Lung microvascular endothelial cell (primary cell): ENCODE measurements around the gene YARS1. TPM values are rescaled to one million over a fixed set of nuclear protein-coding genes. Genes with fewer than 3 reads are reported as not detected.
"Not testable (repeated sequence)": the region's sequence is repeated elsewhere in the genome, so short reads cannot be mapped to it uniquely, and the experiment has no call there.

Source experiments
- DNase-seq, 2 donors: peaks; one replicate each; pipeline versions ENCODE4 v3.0.0 to v3.0.0-alpha.2; 2010; ENCODE audit warnings: low read depth in 2 of 2
- total RNA-seq: library from RNA; depleted of rRNA; stranded (reverse); fragments of >200 nt; gene quantifications from 2 replicates; pipeline ENCODE4 v1.2.1, GENCODE V29; 2014

YARS1 gene
- total RNA-seq, 1 donor from 2014 or later: 94.8 TPM

DNA sequence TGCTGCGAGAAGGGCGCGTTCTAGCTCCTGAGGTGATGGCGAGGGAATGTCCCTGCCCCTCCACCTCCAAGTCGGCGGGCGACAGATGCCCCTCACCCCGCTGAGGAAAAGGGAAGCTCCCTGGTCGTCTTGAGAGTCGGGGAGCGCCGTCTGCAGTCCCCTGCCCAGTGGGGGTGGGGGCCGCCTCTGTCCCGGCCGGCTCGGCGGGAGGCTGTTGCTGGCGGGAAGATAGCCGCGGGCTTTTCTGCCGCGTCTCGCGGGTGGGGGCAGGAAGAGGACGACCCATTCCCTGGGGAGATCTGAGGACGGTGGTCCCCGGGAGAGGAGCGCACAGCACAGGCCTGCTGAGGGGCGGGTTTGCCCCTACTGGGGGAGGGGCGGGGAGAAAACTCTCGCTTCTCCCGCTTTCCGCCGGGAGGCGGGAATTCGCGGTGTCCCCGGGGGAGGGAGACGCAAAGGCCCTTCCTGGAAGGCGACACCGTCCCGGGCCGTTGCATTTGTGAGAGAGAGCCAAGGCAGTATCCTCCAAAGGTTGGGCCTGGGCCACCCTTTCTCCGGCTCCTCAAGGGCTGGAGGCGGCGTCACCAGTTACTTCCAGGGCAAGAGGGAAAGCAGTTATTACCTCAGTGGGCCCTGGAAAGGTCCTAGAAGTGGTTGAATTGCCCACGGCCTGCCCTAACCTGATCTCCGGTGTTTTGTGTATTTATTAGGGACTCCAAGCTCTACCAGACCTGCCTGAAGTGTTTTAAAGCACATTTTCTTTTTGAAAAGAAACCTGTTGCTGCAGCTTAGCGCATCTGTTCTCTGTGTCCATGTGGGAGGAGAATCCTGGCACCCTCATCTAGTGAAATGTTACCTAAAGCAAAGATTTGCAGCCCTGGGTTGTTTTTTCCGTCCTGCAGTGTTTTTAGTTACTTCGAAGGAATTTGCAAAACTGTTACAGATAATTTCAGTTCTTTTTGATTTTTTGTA lies 943 bp upstream of the YARS1 start:
- peak; percentile 48 to 51 for DNase-seq

DNA sequence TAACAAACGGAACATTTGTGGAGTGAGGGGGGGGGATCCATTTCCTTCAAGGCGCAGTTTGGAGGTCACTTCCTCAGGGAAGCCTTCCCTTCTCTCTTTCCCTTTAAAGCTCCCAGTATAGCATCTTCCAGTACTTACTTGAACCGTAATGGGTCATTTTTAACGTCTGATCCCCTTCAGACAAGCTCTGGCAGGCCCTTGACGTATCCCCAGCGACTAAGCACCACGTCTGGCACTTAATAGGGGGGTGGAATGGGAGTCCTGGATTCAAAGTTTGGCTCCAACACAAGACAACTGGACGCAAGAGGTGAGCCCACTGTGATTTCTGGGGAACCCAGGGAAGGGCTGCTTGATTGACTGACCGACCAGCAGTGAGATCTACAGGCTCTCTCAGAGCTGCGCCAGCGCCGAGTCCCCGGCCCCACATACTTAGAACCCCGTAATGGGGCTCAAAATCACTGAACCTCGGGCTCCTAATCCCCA lies 441 bp downstream of the YARS1 start:
- DNase-seq: peak; percentile 38 to 44

DNA sequence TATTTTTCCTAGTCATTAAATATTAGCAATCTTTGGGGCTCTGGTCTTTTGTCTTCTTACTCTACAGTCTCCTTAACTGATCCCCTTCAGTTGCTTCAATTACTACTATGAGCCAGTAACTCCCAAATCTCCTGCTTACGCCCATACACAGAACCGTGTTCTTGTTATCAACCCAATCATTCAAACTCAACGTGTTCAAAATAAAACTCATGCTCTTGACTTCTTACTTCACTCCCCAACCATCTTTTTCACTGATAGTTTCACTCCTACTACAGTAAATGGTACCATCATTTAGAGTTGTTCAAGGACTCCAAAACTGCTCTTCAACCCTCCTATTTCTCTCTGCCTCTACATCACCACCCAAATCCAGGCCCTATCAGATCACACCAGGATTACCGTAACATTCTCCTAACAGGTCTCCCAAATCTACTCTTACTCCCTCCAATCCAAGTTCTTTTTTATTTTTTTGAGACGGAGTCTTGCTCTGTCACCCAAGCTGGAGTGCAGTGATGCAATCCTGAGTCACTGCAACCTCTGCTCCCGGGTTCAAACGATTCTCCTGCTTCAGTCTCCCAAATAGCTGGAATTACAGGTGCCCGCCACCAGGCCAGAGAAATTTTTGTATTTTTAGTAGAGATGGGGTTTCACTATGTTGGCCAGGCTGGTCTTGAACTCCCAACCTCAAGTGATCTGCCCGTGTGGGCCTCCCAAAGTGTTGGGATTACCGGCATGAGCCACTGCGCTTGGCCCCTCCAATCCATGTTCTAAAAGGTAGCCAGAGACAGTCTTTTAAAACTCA lies 3.0 kb downstream of the YARS1 start:
- DNase-seq: peak in 1 of 2 donors; percentile 44

DNA sequence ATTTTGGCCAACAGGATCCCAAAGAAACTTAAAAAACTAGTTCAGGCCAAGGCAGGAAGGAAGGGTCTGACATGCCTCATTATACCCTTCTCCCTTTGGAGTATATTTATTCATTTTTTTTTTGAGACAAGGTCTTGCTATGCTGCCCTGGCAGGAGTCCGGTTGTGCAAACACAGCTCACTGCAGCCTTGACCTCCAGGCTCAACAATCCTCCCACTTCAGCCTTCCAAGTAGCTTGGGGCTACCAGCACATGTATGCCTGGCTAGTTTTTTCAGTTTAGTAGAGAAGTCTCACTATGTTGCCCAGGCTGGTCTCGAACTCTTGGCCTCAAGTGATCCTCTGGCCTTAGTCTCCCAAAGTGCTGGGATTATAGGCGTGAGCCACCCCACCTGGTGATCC lies 5.2 kb downstream of the YARS1 start:
- no peak for DNase-seq

DNA sequence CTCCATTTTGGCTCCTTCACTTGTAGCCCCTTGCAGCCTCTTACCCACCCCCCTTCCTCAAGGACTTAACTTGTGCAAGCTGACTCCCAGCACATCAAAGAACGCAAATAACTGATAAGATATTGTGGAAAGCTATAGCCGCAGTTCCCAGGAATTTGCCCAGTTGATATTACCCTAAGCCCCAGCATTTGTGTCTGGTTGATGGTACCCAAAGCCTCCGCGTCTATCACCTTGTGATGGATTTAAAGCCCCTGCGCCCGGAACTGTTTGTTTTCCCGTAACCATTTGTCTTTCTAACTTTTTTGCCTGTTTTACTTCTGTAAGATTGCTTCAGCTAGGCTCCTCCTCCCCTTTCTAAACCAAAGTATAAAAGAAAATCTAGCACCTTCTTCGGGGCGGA lies 5.9 kb downstream of the YARS1 start:
- no peak for DNase-seq

DNA sequence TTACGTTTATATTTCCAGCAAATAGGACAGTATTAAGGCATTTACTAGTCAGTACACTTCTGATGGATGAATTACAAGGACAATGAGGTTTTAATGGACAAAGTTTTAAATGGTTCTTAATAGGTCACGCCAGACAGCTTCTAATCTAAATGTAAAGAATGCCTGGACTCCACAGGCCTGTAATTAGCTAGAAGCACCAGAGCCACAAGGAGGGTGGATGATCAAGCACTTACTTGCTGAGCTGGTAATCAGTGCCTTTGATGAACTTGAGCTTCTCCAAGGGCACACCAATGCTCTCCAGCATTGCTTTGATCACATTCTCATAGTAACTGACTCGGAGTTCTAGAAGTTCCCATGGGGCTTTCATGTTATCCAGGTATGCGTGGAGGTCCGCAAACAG lies 6.8 kb downstream of the YARS1 start:
- no peak for DNase-seq

DNA sequence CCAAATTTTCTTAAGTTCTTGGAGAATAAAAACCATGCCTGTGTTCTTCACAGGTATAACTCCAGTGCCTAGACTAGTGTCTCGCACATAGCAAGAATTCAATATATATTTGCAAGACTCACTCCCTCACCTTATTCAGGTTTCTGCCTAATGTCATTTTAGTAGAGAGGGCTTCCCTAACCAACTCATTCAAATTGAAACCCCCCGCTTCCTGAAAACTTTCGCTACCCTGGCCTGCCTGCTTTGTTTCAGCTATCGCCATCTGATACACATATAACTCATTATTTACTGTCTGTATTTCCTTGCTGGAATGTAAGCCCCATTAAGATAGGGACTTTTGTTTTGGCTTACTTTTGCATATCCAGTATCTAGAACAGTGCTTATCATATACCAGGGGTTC lies 8.6 kb downstream of the YARS1 start:
- DNase-seq: no peak

DNA sequence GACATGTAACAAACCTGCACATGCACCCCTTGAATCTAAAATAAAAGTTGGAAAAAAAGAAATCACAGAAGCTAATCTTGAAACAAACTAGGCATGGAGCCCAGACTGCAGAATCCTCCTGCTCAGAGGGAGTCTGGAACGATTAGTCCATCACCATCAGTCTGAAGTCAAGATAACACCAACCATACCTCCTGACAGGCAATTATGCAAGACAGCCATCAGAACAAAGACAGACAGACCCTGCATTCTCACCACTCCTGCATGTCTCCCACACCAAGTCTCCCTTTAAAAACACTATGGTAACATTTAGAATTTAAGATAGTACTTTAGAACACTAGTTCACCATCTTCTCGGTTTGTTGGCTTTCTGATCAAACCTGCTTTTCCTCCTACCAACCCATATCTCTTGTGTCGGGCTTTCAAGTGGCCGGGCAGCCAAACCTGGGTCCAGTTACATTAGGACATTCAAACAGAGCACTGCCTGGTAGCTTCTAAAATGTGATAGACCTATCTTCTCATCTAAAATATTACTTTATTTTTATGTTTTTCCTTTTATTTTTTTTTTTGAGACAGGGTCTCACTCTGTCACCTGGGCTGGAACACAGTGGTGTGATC lies 10.1 kb downstream of the YARS1 start:
- no peak for DNase-seq

DNA sequence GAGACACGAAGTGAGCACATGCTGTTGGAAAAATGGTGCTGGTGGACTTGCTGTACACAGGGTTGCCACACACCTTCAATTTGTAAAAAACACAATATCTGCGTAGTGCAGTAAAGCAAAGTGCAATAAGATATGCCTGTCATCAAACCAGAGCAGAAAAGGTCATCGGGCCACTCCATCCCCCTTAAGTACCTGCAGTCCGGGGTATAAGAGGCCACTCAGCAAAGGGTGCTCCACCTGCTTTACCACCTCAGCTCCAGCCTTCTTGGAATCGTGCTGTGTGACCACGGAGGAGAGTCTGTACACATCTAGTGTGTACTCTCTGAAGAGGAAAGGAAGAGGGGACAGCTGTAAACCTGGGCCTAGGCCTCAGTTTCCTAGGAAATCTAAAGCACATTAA lies 10.9 kb downstream of the YARS1 start:
- no peak for DNase-seq

DNA sequence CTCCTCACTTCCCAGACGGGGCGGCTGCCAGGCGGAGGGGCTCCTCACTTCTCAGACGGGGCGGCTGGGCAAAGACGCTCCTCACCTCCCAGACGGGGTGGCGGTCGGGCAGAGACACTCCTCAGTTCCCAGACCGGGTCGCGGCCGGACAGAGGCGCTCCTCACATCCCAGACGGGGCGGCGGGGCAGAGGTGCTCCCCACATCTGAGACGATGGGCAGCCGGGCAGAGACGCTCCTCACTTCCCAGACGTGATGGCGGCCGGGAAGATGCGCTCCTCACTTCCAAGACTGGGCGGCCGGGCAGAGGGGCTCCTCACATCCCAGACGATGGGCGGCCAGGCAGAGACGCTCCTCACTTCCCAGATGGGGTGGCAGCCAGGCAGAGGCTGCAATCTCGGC lies 12.7 kb downstream of the YARS1 start:
- DNase-seq: not testable (repeated sequence)

DNA sequence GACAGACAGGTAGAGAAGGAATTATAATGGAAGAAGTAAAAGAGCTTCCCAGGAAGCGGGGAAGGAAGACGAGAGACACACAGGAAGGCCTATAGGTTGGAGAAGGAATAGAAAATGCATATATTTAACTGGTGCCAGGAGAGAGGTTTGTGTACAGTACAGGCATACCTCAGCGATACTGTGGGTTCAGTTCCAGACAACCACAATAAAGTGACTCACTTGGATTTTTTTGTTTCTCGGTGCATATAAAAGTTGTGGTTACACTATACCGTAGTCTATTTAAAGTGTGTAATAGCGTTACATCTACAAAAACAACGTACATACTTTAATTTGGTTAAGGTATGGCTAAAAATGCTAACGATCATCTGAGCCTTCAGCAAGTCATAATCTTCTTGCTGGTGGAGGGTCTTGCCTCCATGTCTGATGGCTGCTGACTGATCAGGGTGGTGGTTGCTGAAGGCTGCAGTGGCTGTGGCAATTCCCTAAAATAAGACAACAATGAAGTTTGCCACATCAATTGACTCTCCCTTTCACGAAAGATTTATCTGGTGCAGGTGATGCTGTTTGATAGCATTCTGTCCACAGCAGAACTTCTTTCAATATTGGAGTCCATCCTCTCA lies 16.0 kb downstream of the YARS1 start:
- no peak for DNase-seq

DNA sequence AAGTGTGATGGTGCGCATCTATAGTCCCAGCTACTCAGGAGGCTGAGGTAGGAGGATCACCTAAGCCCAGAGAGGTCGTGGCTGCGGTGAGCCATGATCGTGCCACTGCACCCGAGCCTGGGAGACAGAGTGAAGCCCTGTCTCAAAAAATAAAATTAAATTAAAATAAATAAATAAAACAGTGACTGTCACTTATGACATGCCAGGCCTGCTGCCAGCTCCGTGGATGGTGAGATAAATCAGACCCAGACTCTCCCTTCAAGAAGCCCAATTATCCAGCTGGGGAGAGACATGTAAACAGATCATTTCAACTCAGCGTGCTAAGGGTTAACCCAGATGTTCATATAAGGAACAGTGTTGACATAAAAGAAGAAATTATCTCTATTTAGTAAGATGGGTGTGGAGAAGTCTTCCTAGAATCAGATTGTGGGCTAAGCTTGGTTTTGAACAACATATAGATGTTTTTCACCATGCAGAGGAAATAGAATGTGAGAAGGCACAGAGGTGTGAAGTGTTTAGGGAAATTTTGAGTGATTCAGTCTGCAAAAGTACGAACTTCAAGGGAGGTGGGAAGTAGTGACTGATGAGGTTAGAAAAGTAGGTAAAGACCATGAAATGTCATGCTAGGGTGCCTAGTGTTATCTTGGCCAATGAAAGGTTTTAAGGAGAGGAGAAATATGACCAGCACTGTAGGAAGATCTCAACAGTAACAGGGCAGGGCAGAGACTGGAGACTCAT lies 18.3 kb downstream of the YARS1 start:
- DNase-seq: no peak

DNA sequence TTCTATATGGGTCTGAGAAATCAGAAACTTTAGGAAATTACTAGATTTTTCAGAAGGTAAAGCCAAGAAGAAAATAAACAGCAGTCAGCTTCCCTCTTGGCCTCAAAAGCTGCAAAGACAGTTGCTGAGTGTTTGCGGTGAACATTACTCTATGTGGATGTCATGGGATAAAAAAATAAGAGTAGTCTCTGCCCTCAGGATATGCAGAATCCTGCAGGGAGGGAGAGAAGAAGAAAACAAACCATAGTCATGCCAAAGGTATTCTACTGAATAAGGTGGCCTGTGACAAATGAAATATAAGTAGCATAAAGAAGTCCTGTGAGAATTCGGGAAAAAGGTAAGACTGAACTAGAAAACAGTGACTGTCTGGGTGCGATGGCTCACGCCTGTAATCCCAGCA lies 19.0 kb downstream of the YARS1 start:
- DNase-seq: no peak

DNA sequence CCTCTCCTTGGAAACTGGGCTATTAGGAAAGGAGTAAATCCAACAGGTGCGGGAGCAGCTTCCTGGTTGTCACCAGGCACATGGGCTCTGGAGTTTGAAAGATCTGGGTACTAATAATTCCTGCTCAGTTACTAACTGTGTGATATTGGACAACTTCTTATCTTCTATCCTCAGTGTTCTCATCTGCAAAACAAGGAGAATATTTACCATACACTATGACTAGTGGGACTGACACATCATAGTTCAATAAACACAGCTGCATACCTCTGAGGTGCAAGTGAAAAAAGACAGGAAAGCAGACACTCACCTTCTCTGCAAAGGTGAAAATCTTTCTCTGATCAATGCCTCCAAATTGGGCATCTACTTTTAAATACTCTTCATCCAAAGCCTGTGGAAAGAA lies 19.7 kb downstream of the YARS1 start:
- DNase-seq: no peak

DNA sequence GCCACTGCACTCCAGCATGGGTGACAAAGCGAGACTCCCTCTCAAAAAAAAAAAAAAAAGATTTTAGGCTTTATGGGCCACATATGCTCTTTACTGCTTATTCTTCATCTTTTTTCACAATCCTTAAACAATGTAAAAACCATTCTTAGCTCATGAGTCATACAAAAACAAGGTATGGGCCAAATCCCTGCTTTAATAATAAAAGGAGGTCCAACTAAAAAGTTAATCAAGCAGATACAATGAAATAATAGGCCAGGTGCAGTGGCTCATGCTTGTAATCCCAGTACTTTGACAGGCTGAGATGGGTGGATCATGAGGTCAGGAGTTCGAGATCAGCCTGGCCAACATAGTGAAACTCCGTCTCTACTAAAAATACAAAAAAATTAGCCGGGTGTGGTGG lies 21.4 kb downstream of the YARS1 start:
- DNase-seq: peak; percentile 65

DNA sequence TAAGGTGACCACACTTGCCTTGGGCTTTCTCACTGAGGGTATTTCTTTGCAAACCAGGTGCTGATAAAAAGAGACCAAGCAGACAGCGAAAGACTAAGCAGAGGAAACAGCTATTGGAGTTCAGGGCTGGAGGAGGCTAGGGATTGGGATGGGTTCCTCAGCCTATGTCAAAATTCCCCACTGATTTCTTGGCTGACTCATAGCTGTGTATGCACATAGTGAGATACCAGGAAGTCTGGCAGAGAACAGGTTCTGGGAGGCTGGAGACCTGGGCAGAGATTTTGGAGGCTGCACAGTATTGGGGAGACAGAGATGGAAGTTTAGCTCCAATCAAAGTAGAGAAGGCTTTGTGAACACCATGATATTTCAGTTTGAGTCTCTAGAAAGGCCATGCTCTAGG lies 25.3 kb downstream of the YARS1 start:
- DNase-seq: peak in 1 of 2 donors; percentile 49

DNA sequence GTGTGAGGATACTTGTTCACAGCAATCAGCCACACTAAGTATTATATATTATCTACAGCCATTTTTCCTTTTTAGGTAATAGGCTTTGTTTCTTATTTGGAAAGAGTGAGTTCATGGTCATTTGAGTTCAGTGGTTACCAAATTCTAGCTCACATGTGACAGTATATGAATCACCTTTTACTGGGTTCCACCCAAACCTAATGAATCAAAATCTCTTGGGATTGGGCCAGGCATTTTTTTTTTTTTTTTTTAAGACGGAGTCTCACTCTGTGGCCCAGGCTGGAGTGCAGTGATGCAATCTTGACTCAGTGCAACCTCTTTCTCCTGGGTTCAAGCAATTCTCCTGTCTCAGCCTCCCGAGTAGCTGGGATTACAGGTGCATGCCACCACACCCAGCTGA lies 27.8 kb downstream of the YARS1 start:
- DNase-seq: peak; percentile 60 to 80

DNA sequence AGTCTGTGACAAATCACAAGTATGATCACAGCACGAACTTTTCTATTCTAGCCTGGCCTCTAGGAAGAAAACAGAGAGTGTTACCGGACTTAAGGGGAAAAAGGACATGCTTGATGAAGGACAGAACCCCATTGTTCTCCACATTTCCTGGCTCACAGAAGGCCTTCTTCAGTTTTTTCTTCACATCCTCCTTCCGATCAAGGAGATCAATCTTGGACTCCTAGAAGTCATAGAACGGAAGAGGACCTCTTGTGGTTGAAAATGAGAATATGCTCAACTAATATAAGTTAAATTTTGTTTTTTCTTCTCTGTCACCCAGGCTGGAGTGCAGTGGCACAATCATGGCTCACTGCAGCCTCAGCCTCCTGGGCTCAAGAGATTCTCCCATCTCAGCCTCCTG lies 30.3 kb downstream of the YARS1 start:
- DNase-seq: peak in 1 of 2 donors; percentile 80

DNA sequence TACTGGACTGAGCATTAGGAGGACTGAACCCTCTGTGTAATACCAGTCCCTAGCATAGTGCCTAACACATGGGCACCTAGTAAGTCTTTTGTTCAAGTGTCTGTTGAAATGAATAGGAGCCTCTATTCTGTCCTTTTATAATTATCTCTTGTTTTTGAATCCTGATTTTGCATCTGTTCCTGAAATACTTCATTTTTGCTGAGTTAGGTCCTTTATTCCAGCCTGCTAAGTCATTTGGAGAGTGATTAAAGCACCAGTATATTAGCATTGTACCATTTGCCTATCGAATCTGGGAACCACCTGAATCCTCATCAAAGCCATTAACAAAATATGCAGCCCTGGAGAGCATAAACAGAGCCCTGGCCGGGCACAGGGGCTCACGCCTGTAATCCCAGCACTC lies 32.3 kb downstream of the YARS1 start:
- DNase-seq: no peak

DNA sequence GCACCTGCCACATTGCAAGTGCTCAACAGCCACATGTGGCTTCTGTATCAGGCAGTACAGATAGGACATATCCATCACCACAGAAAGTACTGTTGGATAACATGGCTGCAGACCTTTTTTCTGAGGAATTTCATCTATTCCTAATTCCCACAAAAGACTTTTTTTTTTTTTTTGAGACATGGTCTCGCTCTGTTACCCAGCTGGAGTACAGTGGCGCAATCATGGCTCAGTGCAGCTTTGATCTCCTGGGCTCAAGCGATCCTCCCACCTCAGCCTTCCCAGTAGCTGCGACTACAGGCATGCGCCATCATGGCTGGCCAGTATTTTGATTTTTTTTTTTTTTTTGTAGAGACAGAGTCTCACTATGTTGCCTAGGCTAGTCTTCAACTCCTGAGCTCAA lies 33.3 kb downstream of the YARS1 start:
- no peak for DNase-seq

DNA sequence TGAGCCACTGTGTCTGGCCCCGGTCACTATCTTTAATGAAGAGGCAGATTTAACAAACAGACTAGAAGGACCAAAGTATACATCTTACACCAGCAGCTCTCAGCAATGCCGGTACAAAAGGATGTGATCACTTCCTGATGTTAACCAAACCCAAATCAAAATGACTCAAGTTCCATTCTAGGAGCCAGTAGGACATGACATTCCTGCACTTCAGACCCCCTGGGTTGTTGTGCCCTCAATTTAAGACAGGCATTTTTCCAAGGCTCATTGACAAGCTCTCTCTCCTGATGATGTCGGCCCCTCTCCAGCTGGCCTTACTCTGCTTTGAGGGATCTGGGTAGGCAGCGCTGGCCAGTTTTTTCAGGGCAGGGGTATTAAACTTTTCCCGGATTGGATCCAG lies 35.1 kb downstream of the YARS1 start:
- peak in 1 of 2 donors; percentile 74 for DNase-seq
